Transverse colon (tissue), 4 donors: ENCODE results near the gene PGP. TPM values are rescaled to one million over a fixed set of nuclear protein-coding genes. Genes with fewer than 3 reads are reported as not detected.

Experiments
- DNase-seq: peaks from one replicate; pipeline ENCODE4 v3.0.0-alpha.2; 2019
- H3K27ac ChIP-seq, 4 donors: fragments of 200-600 bp; sonication (generic); 2 replicates each; pipeline ENCODE4 v1.5.1; 2016 to 2018; ENCODE audit warnings: inconsistent platforms in 4 of 4
- H3K27me3 ChIP-seq: fragments of 200-600 bp; sonication (generic); 2 replicates; pipeline ENCODE4 v1.5.1; 2017; ENCODE audit warnings: inconsistent platforms
- H3K36me3 ChIP-seq, 4 donors: fragments of 200-600 bp; sonication (generic); 2 replicates each; pipeline ENCODE4 v1.5.1; 2017 to 2019; ENCODE audit warnings: inconsistent platforms in 4 of 4
- H3K4me1 ChIP-seq, 4 donors: fragments of 200-600 bp; sonication (generic); 2 replicates each; pipeline ENCODE4 v1.5.1; 2017 to 2020; ENCODE audit warnings: inconsistent platforms in 4 of 4
- H3K4me3 ChIP-seq, 4 donors: fragments of 200-600 bp; sonication (generic); 1 replicate in 1 of 4; 2 replicates in 3 of 4; pipeline versions ENCODE4 v1.5.1 to v1.6.1; 2017 to 2019; ENCODE audit warnings: inconsistent platforms in 4 of 4
- H3K9me3 ChIP-seq, 2 donors: fragments of 200-600 bp; sonication (generic); 2 replicates each; pipeline ENCODE4 v1.5.1; 2017 to 2019; ENCODE audit warnings: inconsistent platforms in 2 of 2
- CTCF ChIP-seq, 5 experiments: fragments of 200-600 bp in 3 of 5; fragments of 450-650 bp in 2 of 5; sonication (generic) in 3 of 5; IDR thresholded peaks; 1 replicate in 2 of 5; 2 replicates in 3 of 5; pipeline ENCODE4 v1.5.1; 2016 to 2017; ENCODE audit warnings: antibody characterized with exemption in 5 of 5, inconsistent platforms in 3 of 5, mild to moderate bottlenecking in 2 of 5, moderate library complexity in 1 of 5
- EP300 ChIP-seq: sonication (generic); formaldehyde crosslinking; IDR thresholded peaks from one replicate; pipeline ENCODE4 v1.6.1; 2017; ENCODE audit warnings: antibody characterized with exemption, low read depth
- POLR2A ChIP-seq: fragments of 450-650 bp; IDR thresholded peaks from one replicate; pipeline ENCODE4 v1.6.1; 2016; ENCODE audit warnings: antibody characterized with exemption, mild to moderate bottlenecking, moderate library complexity
- POLR2AphosphoS5 ChIP-seq, 3 donors: sonication (generic); formaldehyde crosslinking; IDR thresholded peaks; one replicate each; pipeline ENCODE4 v1.6.1; 2016; ENCODE audit warnings: antibody characterized with exemption in 3 of 3
- WGBS, 2 donors: methylation state at CpG; one replicate each; pipeline ENCODE4 v1.1.5; 2018; ENCODE audit warnings: low coverage in 1 of 2; 5-methylcytosine and 5-hydroxymethylcytosine counted together
- in situ Hi-C, 4 donors: fragments of 200-750 bp; cut with MboI; loops; one replicate each; pipeline versions ENCODE4 v1.15.0 to v1.15.1; 2017; ENCODE audit warnings: low sequenced_read_pairs in 3 of 4, low pct_ligation_motif_present in 1 of 4, low pct_unique_long_range_greater_than_20kb in 1 of 4
- intact Hi-C: fragments of 100-400 bp; cut with DNase I; formaldehyde crosslinking; loops from one replicate; pipeline ENCODE4 v1.15.1; 2023; ENCODE audit warnings: low total_unique reads
- total RNA-seq, 4 donors: library from RNA; depleted of rRNA; stranded (reverse); fragments of >200 nt; gene quantifications; one replicate each; pipeline ENCODE4 v1.1.0, GENCODE V29; 2016

PGP gene
- total RNA-seq, 4 donors from 2014 or later, result 18.0 to 49.0 (median 29.5) TPM

GRCh38 chr16:2174396-2175131, 40.1 kb downstream of the PGP start:
- intact Hi-C loops, result no loop called here
- no peak overlapping the region for H3K27ac ChIP-seq
- TF ChIP-seq POLR2A (no peak), POLR2AphosphoS5 (IDR thresholded peaks at IDR 0.05) (no peak), CTCF (IDR thresholded peaks at IDR 0.05) (no peak), EP300 (no peak)
- H3K9me3 ChIP-seq, result no peaks in the 10 kb centered on the region
- no peaks in the 10 kb centered on the region for H3K4me1 ChIP-seq
- H3K4me3 ChIP-seq, result no peak overlapping the region
- DNase-seq, result no peak
- in situ Hi-C loops, result loop anchor here in 2 of 4 donors (25.0 kb wide), 1 partner anchor 313 kb away; the partner anchor contains the start of gene TBC1D24 (in 2 of the 2)
- peaks cover 0 to 31% (median 14%) of the 10 kb centered on the region in 4 donors for H3K36me3 ChIP-seq
- WGBS, 2 donors, result 94% methylated on average over 21 of the region's 21 CpGs; no CpG with 5 or more reads in 1 of the 2 donors
- no peaks in the 10 kb centered on the region for H3K27me3 ChIP-seq

DNA sequence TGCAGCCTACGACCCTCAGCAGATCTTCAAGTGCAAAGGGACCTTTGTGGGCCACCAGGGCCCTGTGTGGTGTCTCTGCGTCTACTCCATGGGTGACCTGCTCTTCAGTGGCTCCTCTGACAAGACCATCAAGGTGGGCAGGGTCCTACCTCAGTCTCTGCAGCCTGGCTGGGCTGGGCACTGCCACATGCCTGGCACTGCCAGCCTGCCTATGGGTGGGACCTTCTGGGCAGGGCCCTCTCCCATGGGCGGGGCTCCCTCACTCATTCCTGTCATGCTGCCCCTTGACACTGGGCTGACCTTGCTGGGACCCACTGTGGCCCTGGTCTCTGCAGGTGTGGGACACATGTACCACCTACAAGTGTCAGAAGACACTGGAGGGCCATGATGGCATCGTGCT, 40.7 kb downstream of the PGP start:
- intact Hi-C loops (no loop called here), in situ Hi-C loops (loop anchor here in 1 of 4 donors (25.0 kb wide), 1 partner anchor 313 kb away; the partner anchor contains the start of gene TBC1D24)
- WGBS, 2 donors, result 91% methylated on average over 4 of the region's 4 CpGs; no CpG with 5 or more reads in 1 of the 2 donors
- no peak overlapping the region for H3K27ac ChIP-seq
- H3K36me3 ChIP-seq, result peaks cover 0 to 31% (median 14%) of the 10 kb centered on the region in 4 donors
- H3K4me3 ChIP-seq, result no peak overlapping the region
- H3K9me3 ChIP-seq, result no peaks in the 10 kb centered on the region
- DNase-seq, result no peak
- no peaks in the 10 kb centered on the region for H3K27me3 ChIP-seq
- no peaks in the 10 kb centered on the region for H3K4me1 ChIP-seq
- TF ChIP-seq POLR2AphosphoS5 (IDR thresholded peaks at IDR 0.05) (no peak), EP300 (no peak), POLR2A (no peak)

DNA sequence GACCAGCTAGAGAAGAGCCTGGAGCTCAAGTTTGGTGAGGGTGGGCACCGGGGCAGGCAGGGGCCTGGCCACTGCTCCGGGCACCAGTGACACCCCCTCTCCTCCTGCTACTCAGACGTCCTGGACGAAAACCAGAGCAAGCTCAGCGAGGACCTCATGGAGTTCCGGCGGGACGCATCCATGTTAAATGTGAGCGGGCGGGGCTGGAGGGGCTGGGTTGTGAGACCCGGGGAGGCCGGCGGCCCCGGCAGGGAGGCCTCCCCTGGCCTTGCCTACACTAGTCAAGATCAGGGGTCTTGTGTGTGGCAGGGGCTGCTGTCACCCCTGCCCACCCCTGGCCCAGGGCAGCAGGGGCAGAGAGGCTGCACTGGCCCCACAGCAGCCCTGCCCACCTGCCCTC, 41.3 kb downstream of the PGP start:
- no peak for DNase-seq
- TF ChIP-seq CTCF (IDR thresholded peaks at IDR 0.05) (no peak), EP300 (no peak), POLR2A (no peak), POLR2AphosphoS5 (IDR thresholded peaks at IDR 0.05) (no peak)
- Histone ChIP-seq H3K4me3 (no peak overlapping the region), H3K36me3 (peaks cover 0 to 31% (median 14%) of the 10 kb centered on the region in 4 donors), H3K27me3 (no peaks in the 10 kb centered on the region), H3K9me3 (no peaks in the 10 kb centered on the region), H3K4me1 (no peaks in the 10 kb centered on the region), H3K27ac (no peak overlapping the region)
- intact Hi-C loops, result no loop called here
- in situ Hi-C loops, result loop anchor here in 1 of 4 donors (25.0 kb wide), 1 partner anchor 314 kb away; the partner anchor contains the start of gene TBC1D24
- 81% methylated on average over 13 of the region's 14 CpGs; no CpG with 5 or more reads in 1 of the 2 donors for WGBS, 2 donors

- no peak overlapping the region for H3K27ac ChIP-seq
- H3K36me3 ChIP-seq, result peaks cover 0 to 30% (median 14%) of the 10 kb centered on the region in 4 donors
- H3K9me3 ChIP-seq, result no peaks in the 10 kb centered on the region
- no peaks in the 10 kb centered on the region for H3K4me1 ChIP-seq
- 95% methylated on average over 29 of the region's 29 CpGs; no CpG with 5 or more reads in 1 of the 2 donors for WGBS, 2 donors
- TF ChIP-seq EP300 (no peak), POLR2A (no peak), POLR2AphosphoS5 (IDR thresholded peaks at IDR 0.05) (no peak), CTCF (IDR thresholded peaks at IDR 0.05) (no peak)
- intact Hi-C loops, result no loop called here
- no peak for DNase-seq
- H3K4me3 ChIP-seq, result no peak overlapping the region
- no peaks in the 10 kb centered on the region for H3K27me3 ChIP-seq
- in situ Hi-C loops, result loop anchor here in 1 of 4 donors (25.0 kb wide), 1 partner anchor 314 kb away; the partner anchor contains the start of gene TBC1D24
These were observed 41.8 kb downstream of the PGP start for GRCh38 chr16:2172688-2173335.
